Hepatocyte (in vitro differentiated cells): Measurements from ENCODE around the gene OR7D2.

Experiments
- CTCF ChIP-seq: fragments of 200-600 bp; sonication (generic); IDR thresholded peaks from 2 replicates; pipeline ENCODE4 v1.5.1; 2016; ENCODE audit warnings: antibody characterized with exemption, mild to moderate bottlenecking; ENCODE audit not compliant: poor library complexity
- EZH2 ChIP-seq: fragments of 200-600 bp; sonication (generic); IDR thresholded peaks from 2 replicates; pipeline ENCODE4 v1.6.1; 2016; ENCODE audit warnings: antibody characterized with exemption, mild to moderate bottlenecking, borderline replicate concordance
- EZH2phosphoT487 ChIP-seq: fragments of 200-600 bp; sonication (generic); IDR thresholded peaks from one replicate; pipeline ENCODE4 v1.6.1; 2018; ENCODE audit warnings: antibody characterized with exemption, mild to moderate bottlenecking, low read depth, moderate library complexity; ENCODE audit not compliant: unreplicated experiment, severe bottlenecking

GRCh38 chr19:9130965-9131364 lies 47.8 kb upstream of the OR7D2 start:
- TF ChIP-seq CTCF (no peak), EZH2 (no peak), EZH2phosphoT487 (no peak)
